GM19372 (cell line): ENCODE data around the gene INHBB.
"Not testable (repeated sequence)": the region's sequence is repeated elsewhere in the genome, so short reads cannot be mapped to it uniquely, and the experiment has no call there.

Source experiments
- ATAC-seq: cut with Tn5 transposase; IDR thresholded peaks from one replicate; pipeline ENCODE4 v1.9.1; 2021; ENCODE audit warnings: mild to moderate bottlenecking, low read depth, moderate library complexity; ENCODE audit not compliant: unreplicated experiment

Gene INHBB

GRCh38 chr2:120315367-120316033 lies 30.4 kb upstream of the INHBB start:
- ATAC-seq: no peak

- ATAC-seq: no peak
Observed at GRCh38 chr2:120316071-120316470, 29.9 kb upstream of the INHBB start.

- ATAC-seq: no peak
Observed at GRCh38 chr2:120316528-120317179, 29.3 kb upstream of the INHBB start.

GRCh38 chr2:120317180-120317533 lies 28.8 kb upstream of the INHBB start:
- ATAC-seq: no peak

GRCh38 chr2:120317916-120318315 lies 28.0 kb upstream of the INHBB start:
- ATAC-seq: no peak

GRCh38 chr2:120318626-120319025 lies 27.3 kb upstream of the INHBB start:
- no peak for ATAC-seq

- no peak for ATAC-seq
Observed at GRCh38 chr2:120319123-120319522, 26.8 kb upstream of the INHBB start.

- no peak for ATAC-seq
Observed at GRCh38 chr2:120319686-120320317, 26.1 kb upstream of the INHBB start.

GRCh38 chr2:120320318-120320851 lies 25.6 kb upstream of the INHBB start:
- no peak for ATAC-seq

- not testable (repeated sequence) for ATAC-seq
Observed at GRCh38 chr2:120320887-120321556, 24.9 kb upstream of the INHBB start.

- ATAC-seq: no peak
Observed at GRCh38 chr2:120321721-120322284, 24.1 kb upstream of the INHBB start.

- ATAC-seq: no peak
Observed at GRCh38 chr2:120322329-120322728, 23.6 kb upstream of the INHBB start.

GRCh38 chr2:120323214-120323613 lies 22.7 kb upstream of the INHBB start:
- no peak for ATAC-seq

- ATAC-seq: no peak
Observed at GRCh38 chr2:120323807-120324399, 22.0 kb upstream of the INHBB start.

- no peak for ATAC-seq
Observed at GRCh38 chr2:120324933-120325332, 21.0 kb upstream of the INHBB start.

GRCh38 chr2:120326066-120326465 lies 19.9 kb upstream of the INHBB start:
- ATAC-seq: no peak

- ATAC-seq: no peak
Observed at GRCh38 chr2:120330946-120331822, 14.8 kb upstream of the INHBB start.

GRCh38 chr2:120331903-120332302 lies 14.0 kb upstream of the INHBB start:
- ATAC-seq: no peak

- ATAC-seq: no peak
Observed at GRCh38 chr2:120332384-120332783, 13.6 kb upstream of the INHBB start.
